GM19468 (cell line): ENCODE data around the gene GEMIN5.
"Not testable (repeated sequence)": the region's sequence is repeated elsewhere in the genome, so short reads cannot be mapped to it uniquely, and the experiment has no call there.

ENCODE experiments used
- ATAC-seq: cut with Tn5 transposase; IDR thresholded peaks from one replicate; pipeline ENCODE4 v1.9.1; 2021; ENCODE audit warnings: mild to moderate bottlenecking, moderate library complexity, moderate number of reproducible peaks; ENCODE audit not compliant: unreplicated experiment; ENCODE audit errors: extremely low read depth

GEMIN5 gene

GRCh38 chr5:154937718-154938466 is at the start of gene GEMIN5:
Gene GEMIN5, minus strand, starts transcription at chr5:154938211. Its CDS starts 78 bp downstream, at chr5:154938133.
- ATAC-seq, result peak; percentile 87

- ATAC-seq, result no peak
Observed at GRCh38 chr5:154986151-154986550, 48.1 kb upstream of the GEMIN5 start.

- no peak for ATAC-seq
Observed at GRCh38 chr5:154984946-154985516, 47.0 kb upstream of the GEMIN5 start.

GRCh38 chr5:154978294-154978693 is 40.3 kb upstream of the GEMIN5 start:
- not testable (repeated sequence) for ATAC-seq

- ATAC-seq, result no peak
Observed at GRCh38 chr5:154977409-154977808, 39.4 kb upstream of the GEMIN5 start.

- not testable (repeated sequence) for ATAC-seq
Observed at GRCh38 chr5:154976082-154976481, 38.1 kb upstream of the GEMIN5 start.

- ATAC-seq, result no peak
Observed at GRCh38 chr5:154972476-154973080, 34.6 kb upstream of the GEMIN5 start.

- ATAC-seq, result no peak
Observed at GRCh38 chr5:154971501-154971900, 33.5 kb upstream of the GEMIN5 start.

GRCh38 chr5:154970759-154971158 is 32.7 kb upstream of the GEMIN5 start:
- no peak for ATAC-seq

- no peak for ATAC-seq
Observed at GRCh38 chr5:154968953-154969352, 30.9 kb upstream of the GEMIN5 start.

GRCh38 chr5:154967421-154968024 is 29.5 kb upstream of the GEMIN5 start:
- ATAC-seq, result no peak

- ATAC-seq, result no peak
Observed at GRCh38 chr5:154966874-154967273, 28.9 kb upstream of the GEMIN5 start.

- no peak for ATAC-seq
Observed at GRCh38 chr5:154966081-154966841, 28.2 kb upstream of the GEMIN5 start.

- peak; percentile 86 for ATAC-seq
Observed at GRCh38 chr5:154962494-154962893, 24.5 kb upstream of the GEMIN5 start.

- ATAC-seq, result no peak
Observed at GRCh38 chr5:154956712-154957111, 18.7 kb upstream of the GEMIN5 start.

- ATAC-seq, result no peak
Observed at GRCh38 chr5:154949781-154950180, 11.8 kb upstream of the GEMIN5 start.

GRCh38 chr5:154948313-154948712 is 10.3 kb upstream of the GEMIN5 start:
- no peak for ATAC-seq

GRCh38 chr5:154947778-154948177 is 9.8 kb upstream of the GEMIN5 start:
- ATAC-seq, result no peak

- ATAC-seq, result no peak
Observed at GRCh38 chr5:154945695-154946301, 7.8 kb upstream of the GEMIN5 start.

GRCh38 chr5:154944716-154945115 is 6.7 kb upstream of the GEMIN5 start:
- ATAC-seq, result no peak
